GM21367 (cell line): ENCODE results near the gene FOXRED2.
"Not testable (repeated sequence)": the region's sequence is repeated elsewhere in the genome, so short reads cannot be mapped to it uniquely, and the experiment has no call there.

Experiments
- ATAC-seq: cut with Tn5 transposase; IDR thresholded peaks from one replicate; pipeline ENCODE4 v1.9.1; 2021; ENCODE audit not compliant: unreplicated experiment

FOXRED2 gene

GRCh38 chr22:36470162-36470993 lies 36.5 kb downstream of the FOXRED2 start:
- ATAC-seq: no peak

DNA sequence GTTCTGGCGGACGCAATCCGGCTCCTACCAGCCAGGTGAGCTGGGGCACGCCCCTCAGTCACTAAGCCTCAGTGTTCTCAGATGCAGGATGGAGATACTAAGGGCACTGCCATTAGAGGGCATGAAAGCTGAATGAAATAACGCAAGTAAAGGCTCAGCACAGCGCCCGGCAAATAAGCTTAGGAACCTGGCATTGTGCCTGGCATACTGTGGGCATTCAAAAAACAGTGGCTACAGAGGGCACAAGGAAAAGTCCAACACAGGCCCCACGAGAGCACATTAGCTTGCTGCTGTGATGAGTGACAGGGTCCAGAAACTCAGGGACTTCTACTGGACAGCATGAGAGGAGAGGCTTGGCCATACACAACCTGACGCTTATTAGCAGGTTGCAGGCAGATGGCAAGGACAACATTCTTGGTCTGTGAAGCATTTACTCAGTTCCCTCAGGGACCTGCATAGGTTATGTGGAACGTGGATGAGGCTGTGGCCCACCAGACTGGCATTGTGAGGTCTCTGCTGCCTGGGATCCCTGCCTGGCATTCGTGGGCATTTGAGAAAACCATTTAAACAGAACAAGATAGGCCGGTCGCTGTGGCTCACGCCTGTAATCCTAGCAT lies 37.6 kb downstream of the FOXRED2 start:
- ATAC-seq: no peak

DNA sequence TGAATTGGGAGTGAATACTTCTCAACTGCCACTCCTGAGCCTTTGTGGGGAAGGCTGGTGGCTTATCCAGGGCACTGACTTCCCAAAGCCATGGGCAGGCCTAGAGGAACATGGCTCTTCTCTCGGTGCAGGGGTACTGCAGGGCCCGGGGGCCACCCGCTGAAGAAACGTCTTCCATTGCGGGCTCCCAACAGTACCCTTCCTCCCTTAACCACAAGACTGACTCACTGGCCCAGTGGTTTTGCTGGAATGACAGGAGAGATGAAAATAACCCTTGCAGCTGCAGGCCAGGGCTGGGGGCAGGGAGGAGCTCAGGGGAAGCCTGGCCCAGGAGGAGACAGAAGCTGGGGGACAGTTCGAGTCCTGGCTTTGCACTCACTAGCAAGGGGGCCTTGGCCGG lies 38.9 kb downstream of the FOXRED2 start:
- no peak for ATAC-seq

GRCh38 chr22:36467042-36467810 lies 39.6 kb downstream of the FOXRED2 start:
- no peak for ATAC-seq

DNA sequence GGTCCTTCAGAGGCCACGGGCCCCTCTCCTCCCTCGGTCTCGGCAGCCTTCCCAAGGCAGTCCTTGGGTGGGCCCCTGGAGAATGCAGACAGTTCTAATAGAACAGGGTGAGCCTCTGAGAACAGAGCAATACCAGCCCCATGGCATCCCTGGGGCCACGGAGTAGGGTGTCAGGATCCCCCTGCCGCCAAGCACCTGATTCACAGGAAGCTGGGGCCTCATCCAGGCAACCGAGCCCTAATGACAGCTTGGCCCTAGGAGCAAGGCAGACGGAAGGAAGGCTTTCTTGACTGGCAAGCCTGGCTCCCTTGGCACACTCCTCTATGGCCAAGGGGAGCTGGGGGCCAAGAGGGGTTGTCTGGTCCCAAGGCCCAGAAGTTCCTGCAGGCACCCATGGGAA lies 40.6 kb downstream of the FOXRED2 start:
- ATAC-seq: no peak

DNA sequence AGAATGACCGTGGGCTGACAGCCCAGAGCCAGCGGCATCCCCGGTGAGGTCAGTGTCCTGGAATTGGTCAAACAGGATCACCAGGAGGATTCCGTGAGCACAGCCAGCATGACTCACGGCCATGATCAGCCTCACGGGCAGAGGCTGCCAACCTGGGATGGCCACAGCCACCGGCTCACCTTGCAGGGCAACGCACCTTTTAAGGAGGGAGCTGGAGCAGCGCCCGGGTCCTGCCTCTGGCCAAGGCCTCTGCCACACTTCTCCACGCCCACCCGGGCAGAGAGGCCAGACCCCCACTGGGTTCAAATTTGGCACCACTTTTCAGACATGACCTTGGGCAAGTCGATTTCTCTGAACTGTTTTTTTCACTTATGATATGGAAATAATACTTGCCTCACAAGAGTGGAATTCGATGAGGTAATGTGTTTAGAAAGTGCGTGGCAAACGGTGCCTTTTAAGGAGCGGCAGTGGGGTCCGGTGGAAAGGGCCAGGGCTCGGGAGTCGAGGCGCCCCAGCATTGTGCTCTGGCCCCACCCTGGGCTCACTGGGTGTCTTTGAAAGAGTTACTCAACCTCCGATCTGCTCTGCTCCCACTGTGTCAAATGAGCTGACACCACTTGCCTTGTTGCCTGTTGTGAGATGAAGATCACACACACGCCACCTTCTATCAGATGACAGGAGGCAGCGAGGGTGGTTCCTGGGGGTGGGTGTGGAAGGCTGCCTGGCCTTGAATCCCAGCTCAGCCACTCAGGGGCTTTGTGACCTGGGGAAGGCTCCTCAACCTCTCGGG lies 41.4 kb downstream of the FOXRED2 start:
- ATAC-seq: no peak

DNA sequence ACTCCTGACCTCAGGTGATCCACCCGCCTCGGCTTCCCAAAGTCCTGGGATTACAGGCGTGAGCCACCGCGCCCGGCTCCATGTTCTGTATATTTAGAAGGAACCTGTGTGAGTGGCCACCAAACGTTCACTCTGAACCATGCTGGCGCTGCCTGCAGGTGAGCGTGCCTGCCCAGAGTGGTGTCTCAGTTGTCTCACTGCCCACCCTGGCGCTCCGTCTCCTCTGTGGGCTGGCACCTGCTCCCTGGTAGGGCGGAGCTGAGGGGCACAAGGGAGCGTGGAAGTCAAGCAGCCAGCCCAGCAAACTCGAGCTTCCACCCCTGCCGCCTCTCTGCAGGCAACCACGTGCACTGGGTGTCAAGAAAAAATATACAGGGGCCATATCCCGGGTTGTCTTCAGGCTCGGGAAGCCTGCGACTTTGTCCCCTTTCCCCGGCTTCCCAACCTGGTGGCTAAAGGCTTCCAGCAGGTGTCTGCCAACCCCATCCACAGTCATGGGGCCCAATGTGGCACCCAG lies 42.1 kb downstream of the FOXRED2 start:
- ATAC-seq: no peak

DNA sequence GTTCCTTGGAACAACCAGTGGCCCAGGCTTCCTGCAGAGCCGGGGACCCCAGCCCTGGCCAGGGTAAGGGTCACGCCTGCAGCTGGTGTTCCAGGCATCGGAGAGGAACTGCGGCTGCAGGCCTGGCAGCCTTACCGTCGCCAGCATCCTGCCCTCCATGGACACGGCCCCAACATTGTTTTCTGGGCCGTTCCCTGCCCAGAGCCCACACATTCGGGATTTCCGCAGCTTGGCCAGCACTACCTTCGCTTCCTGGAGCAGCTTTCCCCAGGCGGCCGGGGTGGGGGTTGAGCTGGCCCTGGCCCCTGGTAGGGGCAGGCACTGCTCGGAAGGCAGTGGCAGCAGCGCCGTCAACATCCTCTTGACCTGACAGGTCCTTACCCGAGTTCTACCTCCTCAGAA lies 43.1 kb downstream of the FOXRED2 start:
- no peak for ATAC-seq

DNA sequence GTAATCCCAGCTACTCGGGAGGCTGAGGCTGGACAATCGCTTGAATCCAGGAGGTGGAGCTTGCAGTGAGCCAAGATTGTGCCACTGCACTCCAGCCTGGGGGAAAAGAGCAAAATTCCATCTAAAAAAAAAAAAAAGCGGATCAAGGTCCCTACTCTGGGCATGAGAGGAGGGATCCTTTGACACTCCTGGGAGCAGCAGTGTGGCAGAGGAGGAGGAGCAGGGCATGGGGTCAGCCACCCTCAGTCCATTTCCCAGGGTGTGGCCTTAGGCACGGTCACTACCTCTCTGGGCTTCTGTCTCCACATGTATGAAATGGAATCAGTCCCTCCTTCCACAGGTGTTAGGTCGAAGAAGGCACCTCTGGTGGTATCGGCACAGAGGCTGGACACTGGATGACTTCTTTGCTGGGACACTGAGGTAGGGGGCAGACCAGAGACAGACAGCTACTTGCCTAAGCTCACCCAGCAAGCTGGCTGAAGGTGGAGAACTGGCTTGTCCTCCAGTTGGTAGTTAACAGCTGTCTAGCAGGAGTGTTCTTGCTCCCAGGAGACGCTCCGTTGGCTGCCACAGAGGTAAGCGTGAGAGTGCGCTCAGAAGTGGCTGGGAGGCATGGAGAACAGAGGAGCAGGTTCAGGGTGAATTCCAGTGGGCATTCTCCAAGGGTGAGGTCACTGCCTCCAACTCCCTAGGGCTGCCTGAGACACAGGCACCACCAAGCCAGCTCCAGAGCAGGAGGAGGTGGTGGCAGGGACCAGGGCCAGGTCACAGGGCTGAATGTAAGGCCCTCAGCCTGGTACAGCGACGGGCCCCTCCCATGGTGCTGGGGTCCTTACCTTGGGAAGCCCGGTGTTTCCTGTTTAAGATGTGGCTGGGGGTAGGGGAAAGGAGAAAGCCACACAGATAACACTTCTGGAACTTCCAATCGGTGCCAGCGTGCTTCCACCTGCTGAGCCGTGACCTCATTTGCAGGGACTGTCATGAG lies 44.9 kb downstream of the FOXRED2 start:
- no peak for ATAC-seq

DNA sequence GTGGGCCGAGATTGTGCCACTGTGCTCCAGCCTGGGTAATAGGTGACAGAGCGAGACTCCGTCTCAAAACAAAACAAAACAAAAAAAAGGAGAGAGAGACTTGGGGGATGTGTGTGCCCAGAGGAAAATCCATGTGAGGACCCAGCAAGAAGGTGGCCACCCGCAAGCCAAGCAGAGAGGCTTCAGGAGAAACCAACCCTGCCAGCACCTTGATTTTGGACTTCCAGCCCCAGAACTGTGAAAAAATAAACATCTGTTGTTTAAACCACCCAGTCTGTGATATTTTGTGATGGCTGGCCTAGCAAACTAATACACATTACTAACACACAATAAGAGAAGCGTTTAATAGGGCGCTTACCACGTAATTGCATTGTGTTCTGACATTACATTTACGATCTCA lies 46.6 kb downstream of the FOXRED2 start:
- ATAC-seq: no peak

GRCh38 chr22:36457688-36458450 lies 49.0 kb downstream of the FOXRED2 start:
- ATAC-seq: no peak

DNA sequence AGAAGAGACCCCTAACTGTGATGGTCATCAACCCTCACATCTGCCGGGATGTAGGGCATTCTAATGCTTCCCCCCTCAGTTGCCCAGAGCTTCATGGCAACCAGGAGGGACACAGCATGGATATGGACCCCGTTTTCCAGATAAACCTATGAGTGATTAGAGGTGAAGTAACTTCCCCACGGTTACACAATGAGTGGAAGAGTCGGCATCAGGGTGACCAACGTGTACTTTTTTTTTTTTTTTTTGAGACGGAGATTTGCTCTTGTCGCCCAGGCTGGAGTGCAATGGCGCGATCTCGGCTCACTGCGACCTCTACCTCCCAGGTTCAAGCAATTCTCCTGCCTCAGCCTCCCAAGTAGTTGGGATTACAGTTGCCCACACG lies 50.4 kb downstream of the FOXRED2 start:
- no peak for ATAC-seq

GRCh38 chr22:36455571-36456463 lies 51.0 kb downstream of the FOXRED2 start:
- ATAC-seq: no peak

DNA sequence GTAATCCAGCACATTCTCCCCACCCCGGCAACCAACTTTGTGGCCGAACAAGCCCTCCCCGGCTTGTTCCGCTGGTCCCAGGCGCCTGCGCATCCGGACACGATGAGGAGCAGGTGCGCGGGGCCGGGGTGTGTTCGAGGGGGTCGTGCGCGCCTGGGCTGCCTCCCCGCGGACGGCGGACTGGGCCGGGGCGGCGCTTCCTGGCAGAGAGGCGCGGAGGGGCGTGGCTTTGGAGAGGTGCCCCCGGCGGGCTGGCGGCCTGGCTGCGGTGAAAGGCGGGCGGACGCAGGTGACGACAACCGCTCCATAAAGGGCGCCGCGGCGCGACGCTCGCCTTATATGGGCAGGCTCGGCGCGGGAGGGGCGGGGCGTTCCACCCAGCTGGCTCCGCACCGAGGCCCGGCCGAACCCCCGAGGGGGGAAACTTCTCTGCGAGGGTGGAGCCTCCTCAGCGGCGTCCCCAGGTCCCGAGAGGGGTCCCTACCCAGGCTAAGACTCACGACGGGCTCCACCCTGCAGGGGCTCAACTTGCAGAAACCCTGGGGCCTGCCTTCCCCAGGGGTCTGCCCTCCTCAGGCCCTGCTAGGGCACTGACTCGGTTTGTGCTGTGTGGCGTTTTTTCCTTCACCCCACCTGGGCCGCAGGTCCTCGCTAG lies 51.8 kb downstream of the FOXRED2 start:
- ATAC-seq: no peak

- no peak for ATAC-seq
Observed at GRCh38 chr22:36453855-36454378, 52.9 kb downstream of the FOXRED2 start.

- not testable (repeated sequence) for ATAC-seq
Observed at GRCh38 chr22:36452978-36453607, 53.7 kb downstream of the FOXRED2 start.
